Mesothelial cell of epicardium (in vitro differentiated cells): ENCODE results near the gene ADARB1. TPM values are rescaled to one million over a fixed set of nuclear protein-coding genes. Genes with fewer than 3 reads are reported as not detected.

Experiments
- DNase-seq, 2 experiments: peaks; one replicate each; pipeline ENCODE4 v3.0.0; 2021; ENCODE audit warnings: low spot score in 2 of 2; ENCODE audit not compliant: unreplicated experiment in 2 of 2
- H3K27ac Mint-ChIP-seq: 2 replicates; pipeline ENCODE4 v1.8.0; 2021; ENCODE audit warnings: mixed read lengths
- H3K27me3 Mint-ChIP-seq: 2 replicates; pipeline ENCODE4 v1.8.0; 2021; ENCODE audit warnings: low read depth, mixed read lengths
- H3K36me3 Mint-ChIP-seq: 2 replicates; pipeline ENCODE4 v1.8.0; 2021; ENCODE audit warnings: mixed read lengths
- H3K4me1 Mint-ChIP-seq: 2 replicates; pipeline ENCODE4 v1.8.0; 2021; ENCODE audit warnings: mixed read lengths
- H3K4me3 Mint-ChIP-seq: 2 replicates; pipeline ENCODE4 v1.8.0; 2021; ENCODE audit warnings: mild to moderate bottlenecking, moderate library complexity, mixed read lengths
- H3K9me3 Mint-ChIP-seq: 2 replicates; pipeline ENCODE4 v1.8.0; 2021; ENCODE audit warnings: mixed read lengths
- total RNA-seq: library from RNA; stranded (reverse); gene quantifications from 3 replicates; pipeline ENCODE4 v1.2.1, GENCODE V29; 2021
- TF ChIP-seq, protein P1 (sequence below): fragments of 200-600 bp; sonication (generic); IDR thresholded peaks from one replicate; pipeline ENCODE4 v1.5.0; 2021; ENCODE audit warnings: antibody characterized with exemption; ENCODE audit not compliant: unreplicated experiment

Gene ADARB1
- total RNA-seq, 1 donor from 2014 or later = 26.5 TPM

DNA sequence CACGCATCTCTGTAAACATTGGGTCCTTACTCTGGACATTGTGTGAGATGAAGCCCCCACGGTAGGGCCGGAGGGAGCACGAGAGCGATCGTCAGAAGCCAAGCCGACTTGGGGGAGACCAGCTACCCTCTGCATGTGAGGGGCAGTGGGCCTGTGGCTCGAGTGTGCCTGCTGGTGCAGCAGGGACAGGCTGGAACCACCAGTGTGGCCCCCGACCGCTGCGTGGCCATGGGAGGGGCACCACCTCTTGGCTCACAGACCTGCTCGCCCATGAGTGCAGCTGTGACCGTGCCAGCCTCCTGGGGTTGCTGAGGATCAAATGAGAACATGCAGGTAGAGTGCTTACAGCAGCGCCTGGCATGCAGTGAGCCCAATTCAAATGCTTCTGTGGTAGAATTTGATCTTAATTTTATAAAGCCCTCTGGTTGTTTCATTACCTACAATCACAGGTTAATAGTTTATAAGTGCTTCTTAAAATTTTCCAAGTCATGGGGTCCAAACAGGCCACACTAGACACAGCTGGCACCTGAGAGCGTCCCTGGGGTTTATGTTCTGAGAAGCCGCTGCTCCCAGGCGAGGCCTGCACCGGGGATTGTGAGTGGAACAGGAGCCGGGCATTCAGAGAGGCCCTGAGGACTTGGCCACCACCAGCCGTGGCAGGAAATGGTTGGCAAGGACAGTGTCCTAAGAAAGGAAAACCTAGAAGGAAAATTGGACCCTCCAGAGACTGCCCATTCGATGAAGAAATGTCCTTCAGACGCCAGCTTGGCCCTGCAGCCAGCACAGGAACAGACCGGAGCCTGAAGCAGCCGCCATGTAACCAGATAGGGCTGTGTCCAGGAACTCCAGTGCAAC, 22.6 kb upstream of the ADARB1 start:
- TF ChIP-seq, protein P1, sequence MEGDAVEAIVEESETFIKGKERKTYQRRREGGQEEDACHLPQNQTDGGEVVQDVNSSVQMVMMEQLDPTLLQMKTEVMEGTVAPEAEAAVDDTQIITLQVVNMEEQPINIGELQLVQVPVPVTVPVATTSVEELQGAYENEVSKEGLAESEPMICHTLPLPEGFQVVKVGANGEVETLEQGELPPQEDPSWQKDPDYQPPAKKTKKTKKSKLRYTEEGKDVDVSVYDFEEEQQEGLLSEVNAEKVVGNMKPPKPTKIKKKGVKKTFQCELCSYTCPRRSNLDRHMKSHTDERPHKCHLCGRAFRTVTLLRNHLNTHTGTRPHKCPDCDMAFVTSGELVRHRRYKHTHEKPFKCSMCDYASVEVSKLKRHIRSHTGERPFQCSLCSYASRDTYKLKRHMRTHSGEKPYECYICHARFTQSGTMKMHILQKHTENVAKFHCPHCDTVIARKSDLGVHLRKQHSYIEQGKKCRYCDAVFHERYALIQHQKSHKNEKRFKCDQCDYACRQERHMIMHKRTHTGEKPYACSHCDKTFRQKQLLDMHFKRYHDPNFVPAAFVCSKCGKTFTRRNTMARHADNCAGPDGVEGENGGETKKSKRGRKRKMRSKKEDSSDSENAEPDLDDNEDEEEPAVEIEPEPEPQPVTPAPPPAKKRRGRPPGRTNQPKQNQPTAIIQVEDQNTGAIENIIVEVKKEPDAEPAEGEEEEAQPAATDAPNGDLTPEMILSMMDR = no peak
- Mint-ChIP-seq H3K27ac (peak overlapping the region; percentile 87), H3K27me3 (peaks cover 4% of the 10 kb centered on the region), H3K4me1 (peaks cover 31% of the 10 kb centered on the region), H3K4me3 (no peak overlapping the region), H3K36me3 (no peaks in the 10 kb centered on the region), H3K9me3 (peaks cover 8% of the 10 kb centered on the region)
- DNase-seq = no peak

DNA sequence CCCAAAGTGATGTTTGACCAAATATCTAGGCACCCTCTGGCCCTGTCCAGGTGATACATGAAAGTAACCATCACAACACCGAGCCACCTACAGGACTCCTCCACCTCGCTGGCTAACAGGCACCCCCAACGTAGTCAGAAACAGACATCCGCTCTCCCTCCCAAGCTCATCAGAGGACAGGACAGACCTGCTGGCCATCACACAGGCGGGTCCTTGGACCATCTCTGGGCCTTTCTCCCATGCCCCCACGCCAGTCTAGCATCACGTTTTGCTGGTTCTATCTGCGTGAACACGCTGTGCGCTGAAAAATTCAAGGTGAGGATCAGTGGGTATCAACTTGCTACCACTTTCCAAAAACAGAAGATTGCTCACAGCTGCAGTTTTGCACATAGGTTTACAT, 21.4 kb upstream of the ADARB1 start:
- TF ChIP-seq, protein P1 = no peak
- H3K4me3 Mint-ChIP-seq = no peak overlapping the region
- H3K9me3 Mint-ChIP-seq = no peaks in the 10 kb centered on the region
- no peak for DNase-seq
- H3K36me3 Mint-ChIP-seq = no peaks in the 10 kb centered on the region
- no peak overlapping the region for H3K27ac Mint-ChIP-seq
- peaks cover 4% of the 10 kb centered on the region for H3K27me3 Mint-ChIP-seq
- H3K4me1 Mint-ChIP-seq = peaks cover 31% of the 10 kb centered on the region

DNA sequence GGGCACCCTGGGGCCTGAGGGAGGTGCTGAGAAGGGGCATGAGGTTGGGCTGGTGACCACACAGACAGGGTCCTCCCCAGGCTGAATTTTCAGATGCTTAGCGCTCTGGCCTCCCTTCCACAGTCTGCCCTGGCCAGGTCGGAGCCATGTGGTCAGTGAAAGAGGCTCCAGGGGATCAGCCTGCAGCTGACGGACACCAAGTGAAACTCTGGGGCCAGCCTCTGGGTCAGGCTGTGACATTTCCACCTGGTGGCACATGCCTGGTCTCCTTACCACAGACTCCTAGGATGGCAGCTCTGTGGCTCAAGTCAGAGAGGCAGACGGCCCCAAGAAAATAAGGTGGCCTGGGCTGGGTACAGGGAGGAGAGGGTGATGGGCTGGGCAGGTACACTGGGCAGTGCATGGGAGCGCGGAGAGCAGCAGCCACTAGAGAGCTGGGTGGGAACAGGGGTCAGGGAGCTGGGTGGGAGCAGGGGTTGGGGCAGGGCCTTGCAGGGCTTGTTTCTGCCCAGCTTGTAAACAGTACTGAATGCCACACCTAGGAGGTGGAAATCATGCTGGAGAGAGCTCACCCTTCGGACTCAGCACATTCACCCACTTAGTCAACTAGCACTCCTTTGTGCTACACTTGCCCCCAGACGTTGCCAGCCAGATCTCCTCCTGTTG, 20.7 kb upstream of the ADARB1 start:
- no peaks in the 10 kb centered on the region for H3K9me3 Mint-ChIP-seq
- no peaks in the 10 kb centered on the region for H3K36me3 Mint-ChIP-seq
- no peak overlapping the region for H3K27ac Mint-ChIP-seq
- TF ChIP-seq, protein P1 = no peak
- H3K4me1 Mint-ChIP-seq = peaks cover 31% of the 10 kb centered on the region
- no peak for DNase-seq
- no peak overlapping the region for H3K4me3 Mint-ChIP-seq
- H3K27me3 Mint-ChIP-seq = peaks cover 4% of the 10 kb centered on the region

GRCh38 chr21:45054227-45054926, 20.0 kb upstream of the ADARB1 start:
- no peak overlapping the region for H3K27ac Mint-ChIP-seq
- no peaks in the 10 kb centered on the region for H3K36me3 Mint-ChIP-seq
- H3K4me3 Mint-ChIP-seq = no peak overlapping the region
- DNase-seq = no peak
- no peaks in the 10 kb centered on the region for H3K9me3 Mint-ChIP-seq
- TF ChIP-seq, protein P1 = no peak
- peaks cover 28% of the 10 kb centered on the region for H3K4me1 Mint-ChIP-seq
- peaks cover 4% of the 10 kb centered on the region for H3K27me3 Mint-ChIP-seq

GRCh38 chr21:45054927-45055612, 19.3 kb upstream of the ADARB1 start:
- Mint-ChIP-seq H3K27me3 (peaks cover 4% of the 10 kb centered on the region), H3K27ac (no peak overlapping the region), H3K36me3 (no peaks in the 10 kb centered on the region), H3K4me1 (peaks cover 21% of the 10 kb centered on the region), H3K4me3 (no peak overlapping the region), H3K9me3 (no peaks in the 10 kb centered on the region)
- TF ChIP-seq, protein P1 = no peak
- no peak for DNase-seq
